AG09319 (cell line): Measurements from ENCODE around the gene HPCAL1.

Experiments
- DNase-seq: peaks from one replicate; pipeline ENCODE4 v3.0.0-alpha.2; 2010; ENCODE audit warnings: low read depth; ENCODE audit errors: extremely low read depth
- CTCF ChIP-seq: IDR thresholded peaks from 2 replicates; pipeline ENCODE4 v1.5.1; 2011; ENCODE audit warnings: low read depth, mild to moderate bottlenecking, inconsistent platforms, low read length, moderate library complexity

HPCAL1 gene

GRCh38 chr2:10326707-10327594 lies 24.2 kb downstream of the HPCAL1 start:
- no peak for TF ChIP-seq CTCF
- DNase-seq, result no peak

- no peak for TF ChIP-seq CTCF
- no peak for DNase-seq
Measured at GRCh38 chr2:10327896-10328669, 25.4 kb downstream of the HPCAL1 start.

GRCh38 chr2:10328670-10329579 lies 26.2 kb downstream of the HPCAL1 start:
- no peak for TF ChIP-seq CTCF
- no peak for DNase-seq

GRCh38 chr2:10329580-10329879 lies 26.8 kb downstream of the HPCAL1 start:
- no peak for TF ChIP-seq CTCF
- no peak for DNase-seq

GRCh38 chr2:10329880-10330699 lies 27.4 kb downstream of the HPCAL1 start:
- no peak for DNase-seq
- no peak for TF ChIP-seq CTCF

- no peak for TF ChIP-seq CTCF
- DNase-seq, result no peak
Measured at GRCh38 chr2:10330700-10331026, 28.0 kb downstream of the HPCAL1 start.
